RCC 7860 (cell line): ENCODE data around the gene MAP3K20.
"Not testable (repeated sequence)": the region's sequence is repeated elsewhere in the genome, so short reads cannot be mapped to it uniquely, and the experiment has no call there.

Experiments used
- DNase-seq: peaks from one replicate; pipeline ENCODE4 v3.0.0-alpha.2; 2015; ENCODE audit warnings: low spot score
- FAIRE-seq: peaks from 2 replicates; lab custom pipeline; 2012; peaks lifted over from hg19 to GRCh38; lab: Jason Lieb, UNC

MAP3K20 gene

GRCh38 chr2:173301549-173301948 is 225.9 kb downstream of the MAP3K20 start:
- FAIRE-seq: not testable (repeated sequence)

GRCh38 chr2:173305303-173305702 is 229.7 kb downstream of the MAP3K20 start:
- no peak for FAIRE-seq

More at GRCh38 chr2:173301549-173301948, 225.9 kb downstream of the MAP3K20 start:
- DNase-seq: not testable (repeated sequence)

GRCh38 chr2:173307293-173307692 is 231.6 kb downstream of the MAP3K20 start:
- FAIRE-seq: no peak
- no peak for DNase-seq

More at GRCh38 chr2:173305303-173305702, 229.7 kb downstream of the MAP3K20 start:
- DNase-seq: no peak

- FAIRE-seq: not testable (repeated sequence)
Observed at GRCh38 chr2:173309370-173309769, 233.7 kb downstream of the MAP3K20 start.

GRCh38 chr2:173311844-173312606 is 236.4 kb downstream of the MAP3K20 start:
- FAIRE-seq: no peak
- DNase-seq: no peak

More at GRCh38 chr2:173309370-173309769, 233.7 kb downstream of the MAP3K20 start:
- DNase-seq: not testable (repeated sequence)
